Activated T-helper 9 cell treated with anti-CD3 and anti-CD28 coated beads, Interleukin-2, amount 50 U/mL, for 16 hours (primary cell): Measurements from ENCODE around the gene NUP98.

ENCODE experiments used
- DNase-seq: peaks from one replicate; pipeline ENCODE4 v3.0.0-alpha.2; 2020; ENCODE audit warnings: low read depth

Gene NUP98

GRCh38 chr11:3641191-3641590 is 156.2 kb downstream of the NUP98 start:
- no peak for DNase-seq

- DNase-seq = no peak
Observed at GRCh38 chr11:3639841-3640240, 157.5 kb downstream of the NUP98 start.

- no peak for DNase-seq
Observed at GRCh38 chr11:3638513-3638912, 158.8 kb downstream of the NUP98 start.

GRCh38 chr11:3637201-3637600 is 160.2 kb downstream of the NUP98 start:
- DNase-seq = no peak

GRCh38 chr11:3635641-3636375 is 161.5 kb downstream of the NUP98 start:
- DNase-seq = no peak

- DNase-seq = no peak
Observed at GRCh38 chr11:3632070-3632660, 165.2 kb downstream of the NUP98 start.

- DNase-seq = no peak
Observed at GRCh38 chr11:3631331-3631730, 166.0 kb downstream of the NUP98 start.

- DNase-seq = no peak
Observed at GRCh38 chr11:3627291-3627690, 170.1 kb downstream of the NUP98 start.

- DNase-seq = no peak
Observed at GRCh38 chr11:3626250-3626960, 170.9 kb downstream of the NUP98 start.
